HTERT RPE-1 (cell line): Measurements from ENCODE around the gene PRKAR1B.
"Not testable (repeated sequence)": the region's sequence is repeated elsewhere in the genome, so short reads cannot be mapped to it uniquely, and the experiment has no call there.

ENCODE experiments used
- in situ Hi-C: fragments of 300-500 bp; cut with MboI; formaldehyde crosslinking; loops from 4 replicates; pipeline ENCODE4 v1.14.3; 2020; ENCODE audit warnings: low sequenced_read_pairs

PRKAR1B gene

DNA sequence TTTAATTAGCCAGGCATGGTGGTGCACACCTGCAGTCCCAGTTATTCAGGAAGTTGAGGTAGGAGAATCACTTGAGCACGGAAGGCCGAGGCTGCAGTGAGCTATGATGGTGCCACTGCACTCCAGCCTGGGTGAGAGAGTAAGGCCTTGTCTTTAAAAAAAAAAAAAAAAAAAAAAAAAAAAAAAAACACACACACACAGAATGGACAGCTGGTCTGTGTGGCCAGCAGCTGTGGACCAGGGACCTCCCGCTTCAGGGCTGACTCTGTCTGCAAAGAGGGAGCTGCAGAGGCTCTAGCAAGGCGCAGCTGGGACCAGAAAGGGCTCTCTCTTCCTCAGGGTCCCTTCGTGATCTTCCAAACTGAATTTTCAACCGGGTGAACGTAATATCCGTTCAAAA is 54.2 kb downstream of the PRKAR1B start:
- in situ Hi-C loops: no loop called here

DNA sequence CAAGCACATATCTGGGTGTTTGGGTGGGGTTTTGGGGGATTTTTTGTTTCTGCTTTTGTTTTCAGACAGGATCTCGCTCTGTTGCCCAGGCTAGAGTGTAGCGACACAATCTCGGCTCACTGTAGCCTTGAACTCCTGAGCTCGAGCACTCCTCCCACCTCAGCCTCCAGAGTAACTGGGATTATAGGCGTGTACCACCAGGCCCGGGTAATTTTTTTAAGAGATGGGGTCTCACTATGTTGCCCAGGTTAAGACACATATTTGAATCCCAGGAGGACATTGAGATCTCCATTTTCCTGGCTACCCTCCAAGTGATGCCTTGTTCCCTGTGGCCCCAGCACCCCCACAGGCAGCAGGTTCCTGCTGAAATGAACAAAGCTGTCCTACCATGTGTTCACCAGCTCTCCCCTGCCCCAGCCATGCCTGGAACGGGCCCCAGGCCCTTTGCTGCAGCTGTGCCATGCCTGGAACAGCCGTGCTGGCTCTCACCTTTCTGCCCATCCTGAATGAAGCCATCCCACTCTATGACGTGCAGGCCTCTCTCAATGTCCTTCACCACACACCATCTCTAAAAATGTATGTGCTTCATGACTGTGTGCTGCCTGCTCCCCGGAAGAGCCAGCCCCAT is 55.6 kb downstream of the PRKAR1B start:
- in situ Hi-C loops: no loop called here

GRCh38 chr7:670501-671390 is 56.3 kb downstream of the PRKAR1B start:
- in situ Hi-C loops: no loop called here

DNA sequence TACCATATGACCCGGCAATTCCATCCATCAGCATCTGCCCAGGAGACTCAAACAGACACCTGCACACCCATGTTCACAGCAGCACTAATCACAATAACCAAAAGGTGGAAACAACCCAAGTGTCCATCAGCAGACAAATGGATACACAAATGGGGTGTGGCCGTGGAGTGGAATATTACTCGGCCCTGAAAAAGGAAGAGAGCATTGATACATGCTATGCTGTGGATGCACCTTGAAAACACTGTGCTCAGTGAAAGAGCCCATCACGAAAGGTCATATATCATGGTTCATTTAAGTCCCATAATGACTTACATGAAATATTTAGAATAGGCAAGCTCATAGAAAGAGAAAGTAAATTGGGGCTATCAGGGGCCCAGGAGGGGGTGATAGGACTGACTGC is 58.1 kb downstream of the PRKAR1B start:
- in situ Hi-C loops: no loop called here

DNA sequence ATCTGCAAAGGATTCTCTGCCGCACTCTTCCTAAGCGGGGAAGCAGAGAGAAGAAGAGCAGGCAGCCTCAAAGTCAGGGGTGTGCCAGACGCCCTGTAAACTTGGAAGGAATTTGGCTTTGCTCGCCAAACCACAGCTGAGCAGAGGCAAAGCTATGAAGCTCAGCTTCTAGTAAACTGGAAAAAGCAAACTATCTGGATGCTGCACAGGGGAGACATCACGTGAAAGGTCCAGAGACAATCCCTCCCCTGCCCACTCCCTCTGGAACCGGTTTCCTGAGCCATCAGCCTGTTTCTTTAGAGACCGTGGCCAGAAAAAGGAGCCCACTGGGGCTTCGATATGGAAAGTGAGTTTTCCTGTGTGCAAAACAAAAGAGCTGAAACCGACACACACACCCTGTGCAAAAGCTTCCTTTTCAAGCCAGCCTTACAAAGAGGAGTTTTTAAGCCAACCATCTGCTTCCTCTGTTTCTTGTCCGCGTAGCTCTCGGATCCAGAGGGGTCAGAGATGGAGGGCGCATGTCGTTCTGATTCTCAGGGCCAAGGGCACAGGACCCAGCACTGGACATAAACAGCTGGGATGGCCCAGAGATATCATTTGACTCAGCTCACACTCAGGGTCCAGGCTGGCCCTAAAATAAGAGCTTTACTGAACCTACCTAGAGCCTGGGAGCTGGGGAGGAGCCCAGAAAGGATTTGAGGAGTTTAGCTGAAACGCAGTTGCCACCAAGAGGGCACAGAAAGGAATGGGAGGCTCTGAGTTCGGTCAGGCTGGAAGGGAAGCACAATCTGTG is 58.7 kb downstream of the PRKAR1B start:
- in situ Hi-C loops: no loop called here

DNA sequence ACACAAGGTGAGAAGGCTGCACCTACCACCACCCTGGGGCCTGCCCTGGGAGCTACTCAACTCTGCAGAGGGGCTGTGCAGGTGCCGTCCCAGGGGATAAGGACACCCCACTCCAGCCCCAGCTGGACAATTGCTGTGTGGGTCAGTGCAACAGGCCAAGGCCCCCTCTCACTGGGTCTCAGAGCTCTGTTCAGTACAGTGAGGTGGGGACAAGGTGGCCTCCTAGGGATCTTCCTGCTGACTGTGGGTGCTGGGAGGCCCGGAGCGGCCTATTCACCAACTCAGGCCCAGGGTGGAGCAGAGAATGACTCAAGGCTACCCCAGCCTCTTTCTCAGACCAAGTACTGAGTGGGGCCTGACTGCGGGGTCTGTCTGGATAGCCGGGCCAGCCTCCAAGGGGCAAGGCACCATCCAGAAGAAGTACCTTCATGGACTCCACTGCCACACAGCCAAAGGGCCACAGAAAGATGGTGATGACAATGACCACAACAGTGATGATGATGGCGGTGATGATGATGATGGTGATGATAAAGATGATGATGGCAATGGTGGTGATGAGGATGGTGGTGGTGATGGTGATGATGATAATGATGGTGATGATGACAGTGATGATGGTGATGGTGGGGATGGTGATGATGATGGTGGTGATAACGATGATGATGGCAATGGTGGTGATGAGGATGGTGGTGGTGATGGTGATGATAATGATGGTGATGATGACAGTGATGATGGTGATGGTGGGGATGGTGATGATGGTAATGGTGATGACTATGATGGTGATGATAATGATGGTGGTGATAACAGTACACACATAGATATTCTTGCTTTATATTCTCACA is 60.4 kb downstream of the PRKAR1B start:
- in situ Hi-C loops: no loop called here

DNA sequence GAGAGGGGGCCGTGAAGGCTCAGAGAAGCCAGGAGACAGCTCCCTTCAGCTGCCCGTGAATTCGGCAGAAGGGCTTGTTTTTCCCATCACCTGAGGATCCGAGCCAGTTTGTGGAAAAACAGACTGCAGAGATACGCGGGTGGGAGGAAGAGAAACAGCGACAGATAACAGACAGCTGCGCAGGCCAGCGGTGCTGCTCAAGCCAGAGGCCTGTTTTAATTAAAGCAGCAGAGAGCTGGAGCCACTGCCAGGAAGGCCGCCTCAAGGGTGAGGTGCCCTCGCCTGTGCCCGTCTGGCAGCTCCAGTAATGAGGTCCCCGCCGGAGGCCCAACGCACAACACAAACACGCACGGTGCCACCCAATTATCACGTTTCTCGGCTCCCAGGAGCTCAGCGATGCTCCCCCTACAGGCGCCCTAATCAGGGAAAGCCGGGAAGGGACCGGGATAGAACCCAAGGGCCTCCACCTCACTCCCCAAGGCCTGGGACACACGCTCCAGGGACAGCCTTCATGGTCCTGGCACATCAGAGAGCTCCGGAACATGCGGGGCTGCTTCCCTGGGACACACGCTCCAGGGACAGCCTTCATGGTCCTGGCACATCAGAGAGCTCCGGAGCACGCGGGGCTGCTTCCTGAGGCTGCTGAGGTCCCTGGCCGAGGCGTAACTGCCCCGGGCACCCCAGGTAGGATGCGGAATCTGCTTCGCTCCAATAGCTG is 61.2 kb downstream of the PRKAR1B start:
- in situ Hi-C loops: no loop called here

- in situ Hi-C loops: no loop called here
Measured at GRCh38 chr7:664997-665735, 61.9 kb downstream of the PRKAR1B start.

GRCh38 chr7:664402-664775 is 62.7 kb downstream of the PRKAR1B start:
- in situ Hi-C loops: no loop called here

- in situ Hi-C loops: no loop called here
Measured at GRCh38 chr7:662576-662975, 64.5 kb downstream of the PRKAR1B start.

- in situ Hi-C loops: no loop called here
Measured at GRCh38 chr7:659996-660395, 67.1 kb downstream of the PRKAR1B start.

GRCh38 chr7:659306-659847 is 67.7 kb downstream of the PRKAR1B start:
- in situ Hi-C loops: no loop called here

DNA sequence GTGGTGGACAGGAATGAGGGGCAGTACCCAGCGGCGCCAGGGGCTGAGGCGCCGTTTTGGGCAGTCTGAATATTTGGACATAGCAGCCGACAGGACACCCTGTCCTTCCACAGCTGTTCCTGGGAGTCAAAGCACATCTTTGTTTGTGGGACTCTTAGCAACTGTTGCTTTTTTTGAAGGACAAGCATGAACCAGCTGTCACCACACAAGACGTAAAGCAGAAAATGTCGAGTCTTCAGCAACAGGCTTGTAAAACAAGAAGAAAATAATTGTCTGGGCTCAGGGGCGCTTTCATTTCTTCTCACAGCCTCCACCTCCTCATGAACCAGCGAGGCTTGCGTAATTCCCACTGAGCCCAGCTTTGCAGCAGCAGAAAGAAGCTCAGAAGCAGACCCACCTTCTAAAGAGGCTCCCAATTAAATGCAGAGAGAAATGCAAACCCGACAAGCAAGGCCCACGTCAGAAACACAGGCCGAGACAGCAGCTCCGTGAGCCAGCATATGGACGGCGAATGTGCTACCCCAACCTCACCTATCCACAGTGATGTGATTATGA is 69.4 kb downstream of the PRKAR1B start:
- in situ Hi-C loops: no loop called here

- in situ Hi-C loops: not testable (repeated sequence)
Measured at GRCh38 chr7:657010-657409, 70.1 kb downstream of the PRKAR1B start.

DNA sequence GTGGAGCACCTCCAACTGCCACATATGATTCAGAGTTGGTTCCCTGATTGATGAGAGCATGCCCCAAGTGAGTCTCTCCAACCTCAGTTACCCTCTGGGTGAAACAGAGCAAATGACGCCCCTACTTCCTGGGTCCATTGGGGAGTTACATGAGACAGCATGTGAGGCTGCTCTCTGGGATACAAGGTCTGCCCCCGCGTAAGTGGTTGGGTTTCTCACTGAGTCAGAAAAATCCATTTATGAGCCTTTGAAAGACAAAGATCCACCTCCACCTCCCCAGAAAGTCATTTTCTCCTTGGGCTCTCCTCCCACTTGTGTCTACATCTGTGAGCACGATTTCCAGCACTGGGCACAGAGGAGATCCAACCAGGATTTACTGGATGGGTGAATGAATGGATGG is 71.3 kb downstream of the PRKAR1B start:
- in situ Hi-C loops: no loop called here

DNA sequence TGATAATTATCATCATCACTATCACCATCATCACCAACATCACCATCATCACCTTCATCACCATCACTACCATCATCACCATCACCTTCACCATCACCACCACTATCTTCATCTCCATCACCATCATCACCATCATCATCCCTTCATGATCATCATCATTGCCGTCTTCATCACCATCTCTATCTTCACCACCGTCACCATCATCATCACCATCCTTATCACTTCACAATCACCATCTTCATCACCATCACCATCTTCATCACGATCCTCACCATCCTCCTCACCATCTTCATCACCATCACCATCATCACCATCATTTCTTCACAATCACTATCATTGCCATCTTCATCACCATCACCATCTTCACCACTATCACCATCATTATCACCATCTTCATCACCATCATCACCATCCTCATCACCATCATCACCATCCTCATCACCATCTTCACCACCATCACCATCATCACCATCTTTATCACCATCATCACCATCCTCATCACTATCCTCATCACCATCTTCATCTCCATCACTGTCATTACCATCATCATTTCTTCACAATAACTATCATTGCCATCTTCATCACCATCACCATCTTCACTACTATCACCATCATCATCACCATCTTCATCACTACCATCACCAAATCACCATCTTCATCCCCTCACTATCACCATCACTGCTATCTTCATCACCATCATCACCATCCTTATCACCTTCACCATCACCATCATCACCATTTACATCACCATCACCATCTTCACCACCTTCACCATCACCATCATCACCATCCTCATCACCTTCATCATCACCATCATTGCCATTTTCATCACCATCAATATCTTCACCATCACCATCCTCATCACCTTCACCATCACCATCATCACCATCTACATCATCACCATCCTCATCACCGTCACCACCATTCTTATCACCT is 73.0 kb downstream of the PRKAR1B start:
- in situ Hi-C loops: no loop called here

- in situ Hi-C loops: no loop called here
Measured at GRCh38 chr7:652881-653280, 74.2 kb downstream of the PRKAR1B start.

- in situ Hi-C loops: not testable (repeated sequence)
Measured at GRCh38 chr7:652167-652566, 74.9 kb downstream of the PRKAR1B start.
